AG04450 (cell line): ENCODE results near the gene WWOX. TPM values are rescaled to one million over a fixed set of nuclear protein-coding genes. Genes with fewer than 3 reads are reported as not detected.

Experiments
- CTCF ChIA-PET: fragments of 300-600, 350-600 bp; formaldehyde crosslinking; extraction: SDS; loops from one replicate; lab custom pipeline; 2022; ENCODE audit warnings: antibody characterized with exemption, inconsistent platforms; lab: Charles Lee
- POLR2A ChIA-PET: fragments of 350-600 bp; formaldehyde crosslinking; extraction: SDS; loops from one replicate; lab custom pipeline; 2021; ENCODE audit warnings: antibody characterized with exemption, inconsistent platforms; lab: Yijun Ruan, JAX
- DNase-seq: peaks from one replicate; pipeline ENCODE4 v3.0.0-alpha.2; 2011; ENCODE audit warnings: low read depth, low spot score
- H3K27ac ChIP-seq: one replicate; pipeline ENCODE4 v1.5.1; 2012; ENCODE audit warnings: low read depth, low read length, control low read depth
- H3K27me3 ChIP-seq: one replicate; pipeline ENCODE4 v1.6.0; 2012; ENCODE audit warnings: low read length; ENCODE audit not compliant: control insufficient read depth, insufficient read depth
- H3K4me3 ChIP-seq: 2 replicates; pipeline ENCODE4 v1.5.1; 2011; ENCODE audit warnings: mild to moderate bottlenecking, low read depth, low read length, control low read depth
- H3K9me3 ChIP-seq: 2 replicates; pipeline ENCODE4 v1.5.1; 2012; ENCODE audit warnings: low read length; ENCODE audit not compliant: control insufficient read depth, insufficient read depth
- polyA plus RNA-seq: library from polyadenylated mRNA; depleted of rRNA; stranded (reverse); fragments of >200 nt; gene quantifications from 2 replicates; pipeline ENCODE4 v1.2.3, GENCODE V29; 2011
- TF ChIP-seq, protein P1 (sequence below): IDR thresholded peaks from 2 replicates; pipeline ENCODE4 v1.5.1; 2011; ENCODE audit warnings: low read depth, low read length, control low read depth, inconsistent platforms

Gene WWOX
- polyA plus RNA-seq, 1 experiment, result 2.1 TPM

DNA sequence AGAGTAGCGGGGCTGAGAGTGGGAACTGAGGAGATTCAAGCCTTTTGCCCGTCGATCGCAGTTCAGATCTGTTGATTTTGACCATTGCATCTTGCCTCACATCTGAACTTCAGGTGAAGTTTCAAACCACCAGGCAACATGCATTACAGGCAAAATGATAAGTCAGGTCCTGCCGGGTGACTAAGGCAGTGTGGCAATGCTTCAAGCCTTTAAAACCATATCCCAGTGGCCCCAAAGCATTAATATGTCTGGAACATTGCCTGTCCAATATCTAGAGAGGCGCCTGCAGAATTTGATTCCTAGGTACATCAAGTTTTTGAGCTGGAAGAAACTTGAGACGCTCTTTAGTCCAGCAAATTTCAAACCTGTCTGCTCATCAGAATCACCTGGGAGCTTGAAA lies 998.3 kb downstream of the WWOX start:
- ChIA-PET POLR2A (no interaction called here), CTCF (no interaction called here)
- no peaks in the 10 kb centered on the region for H3K27me3 ChIP-seq
- TF ChIP-seq, protein P1, sequence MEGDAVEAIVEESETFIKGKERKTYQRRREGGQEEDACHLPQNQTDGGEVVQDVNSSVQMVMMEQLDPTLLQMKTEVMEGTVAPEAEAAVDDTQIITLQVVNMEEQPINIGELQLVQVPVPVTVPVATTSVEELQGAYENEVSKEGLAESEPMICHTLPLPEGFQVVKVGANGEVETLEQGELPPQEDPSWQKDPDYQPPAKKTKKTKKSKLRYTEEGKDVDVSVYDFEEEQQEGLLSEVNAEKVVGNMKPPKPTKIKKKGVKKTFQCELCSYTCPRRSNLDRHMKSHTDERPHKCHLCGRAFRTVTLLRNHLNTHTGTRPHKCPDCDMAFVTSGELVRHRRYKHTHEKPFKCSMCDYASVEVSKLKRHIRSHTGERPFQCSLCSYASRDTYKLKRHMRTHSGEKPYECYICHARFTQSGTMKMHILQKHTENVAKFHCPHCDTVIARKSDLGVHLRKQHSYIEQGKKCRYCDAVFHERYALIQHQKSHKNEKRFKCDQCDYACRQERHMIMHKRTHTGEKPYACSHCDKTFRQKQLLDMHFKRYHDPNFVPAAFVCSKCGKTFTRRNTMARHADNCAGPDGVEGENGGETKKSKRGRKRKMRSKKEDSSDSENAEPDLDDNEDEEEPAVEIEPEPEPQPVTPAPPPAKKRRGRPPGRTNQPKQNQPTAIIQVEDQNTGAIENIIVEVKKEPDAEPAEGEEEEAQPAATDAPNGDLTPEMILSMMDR, result no peak
- no peak overlapping the region for H3K27ac ChIP-seq
- no peak overlapping the region for H3K4me3 ChIP-seq
- no peak for DNase-seq
- peaks cover 44% of the 10 kb centered on the region for H3K9me3 ChIP-seq

DNA sequence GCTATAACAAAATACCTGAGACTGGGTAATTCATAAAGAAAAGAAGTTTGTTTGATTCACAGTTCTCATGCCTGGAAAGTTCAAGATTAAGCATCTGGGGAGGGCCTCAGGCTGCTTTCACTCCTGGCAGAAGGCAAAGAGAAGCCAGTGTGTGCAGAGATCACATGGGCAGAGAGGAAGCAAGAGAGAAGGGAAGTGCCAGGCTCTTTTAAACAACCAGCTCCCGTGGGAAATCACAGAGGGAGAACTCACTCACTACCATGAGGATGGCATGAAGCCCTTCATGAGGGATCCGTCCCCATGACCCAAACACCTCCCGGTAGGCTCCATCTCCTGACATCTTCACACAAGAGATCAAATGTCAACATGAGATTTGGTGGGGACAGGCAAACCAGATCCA lies 999.5 kb downstream of the WWOX start:
- Histone ChIP-seq H3K27ac (no peak overlapping the region), H3K4me3 (no peak overlapping the region), H3K27me3 (no peaks in the 10 kb centered on the region), H3K9me3 (peaks cover 37% of the 10 kb centered on the region)
- CTCF ChIA-PET, result no interaction called here
- POLR2A ChIA-PET, result no interaction called here
- DNase-seq, result no peak
- TF ChIP-seq, protein P1, result no peak

DNA sequence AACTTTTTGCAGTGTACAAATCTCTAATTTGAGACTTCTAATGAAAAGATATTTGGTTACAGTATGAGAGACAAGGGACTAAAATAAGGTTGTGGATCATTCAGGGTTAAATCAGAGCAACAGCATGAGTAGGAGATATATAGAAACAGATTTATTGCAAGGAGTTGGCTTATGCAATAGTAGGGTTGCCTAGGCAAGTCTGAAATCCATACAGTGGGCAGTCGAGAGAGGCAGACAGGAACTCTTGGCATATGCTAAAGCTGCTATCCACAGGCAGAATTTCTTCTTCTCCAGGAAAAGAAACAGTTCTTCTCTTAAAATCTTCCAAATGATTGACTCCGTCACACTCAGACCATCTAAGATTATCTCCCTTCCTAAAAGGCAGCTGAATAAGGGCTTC lies 1000.3 kb downstream of the WWOX start:
- DNase-seq, result no peak
- no peak overlapping the region for H3K4me3 ChIP-seq
- ChIA-PET CTCF (no interaction called here), POLR2A (no interaction called here)
- H3K27ac ChIP-seq, result no peak overlapping the region
- TF ChIP-seq, protein P1, result no peak
- H3K27me3 ChIP-seq, result no peaks in the 10 kb centered on the region
- peaks cover 33% of the 10 kb centered on the region for H3K9me3 ChIP-seq

DNA sequence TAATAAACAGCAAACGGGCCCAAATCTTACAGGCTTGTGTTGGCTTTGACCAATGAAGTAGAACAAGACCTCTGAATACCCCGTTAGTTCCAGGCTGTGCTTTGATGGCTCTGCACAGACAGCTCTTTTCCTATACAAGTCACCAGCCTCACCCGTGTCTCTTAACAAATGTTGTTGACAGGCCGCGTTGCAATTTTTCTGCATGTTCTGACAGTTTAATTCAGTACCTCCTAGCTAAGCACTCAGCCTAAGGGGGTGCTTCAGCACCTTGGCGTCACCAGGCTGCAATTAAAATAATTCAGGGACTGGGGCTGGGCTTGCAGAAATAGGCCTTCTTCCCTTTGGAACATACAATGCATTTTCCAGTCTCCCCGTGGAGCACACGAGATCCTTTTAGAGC lies 1001.0 kb downstream of the WWOX start:
- Histone ChIP-seq H3K27ac (no peak overlapping the region), H3K27me3 (no peaks in the 10 kb centered on the region), H3K9me3 (peaks cover 30% of the 10 kb centered on the region), H3K4me3 (no peak overlapping the region)
- POLR2A ChIA-PET, result no interaction called here
- no peak for DNase-seq
- CTCF ChIA-PET, result no interaction called here
- TF ChIP-seq, protein P1, result no peak

DNA sequence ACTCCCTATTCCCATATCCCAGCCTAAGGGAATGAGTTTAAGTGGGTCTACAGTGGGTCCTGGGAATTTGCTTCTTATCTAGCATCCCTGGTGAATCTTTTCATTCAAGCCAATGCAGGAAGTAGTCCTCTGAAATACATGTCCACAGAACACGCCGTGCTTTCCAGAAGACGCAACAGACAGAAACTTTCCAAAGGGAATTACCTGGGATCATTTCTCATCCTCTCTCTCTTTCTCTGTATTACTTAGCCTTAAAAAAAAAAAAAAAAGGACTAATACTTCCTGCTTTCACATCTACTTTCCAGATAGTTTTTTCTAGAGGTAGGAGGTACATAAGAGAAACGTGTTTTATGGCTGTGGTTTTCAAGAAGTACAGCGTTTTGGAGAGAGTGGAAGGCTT lies 1002.0 kb downstream of the WWOX start:
- POLR2A ChIA-PET, result no interaction called here
- H3K4me3 ChIP-seq, result no peak overlapping the region
- no peaks in the 10 kb centered on the region for H3K27me3 ChIP-seq
- DNase-seq, result no peak
- H3K27ac ChIP-seq, result no peak overlapping the region
- TF ChIP-seq, protein P1, result no peak
- CTCF ChIA-PET, result no interaction called here
- H3K9me3 ChIP-seq, result peaks cover 20% of the 10 kb centered on the region
